NCI-H69 (cell line): ENCODE data around the gene MYO10.

Experiments used
- DNase-seq: peaks from one replicate; lab custom pipeline; 2025; lab: John Stamatoyannopoulos, UW

Gene MYO10

DNA sequence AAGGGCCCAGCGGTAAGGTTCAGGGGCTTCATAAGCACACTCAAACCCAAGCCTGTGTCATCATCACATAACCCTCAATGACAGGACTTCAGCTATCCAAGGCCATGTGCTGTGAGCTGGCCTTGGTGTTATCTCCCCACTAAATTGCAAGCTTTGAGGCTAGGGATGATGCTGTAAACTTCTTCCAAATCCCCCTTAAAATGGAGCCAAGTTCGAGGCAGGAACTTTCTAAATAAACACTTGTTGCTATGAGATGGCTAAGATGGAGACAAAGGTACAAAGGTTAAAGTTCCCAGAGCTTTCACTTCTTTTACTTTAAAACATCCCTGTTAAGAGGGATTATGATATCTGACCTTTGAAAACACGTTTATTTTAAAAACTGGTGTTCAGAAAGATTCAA, 123.6 kb downstream of the MYO10 start:
- no peak for DNase-seq

DNA sequence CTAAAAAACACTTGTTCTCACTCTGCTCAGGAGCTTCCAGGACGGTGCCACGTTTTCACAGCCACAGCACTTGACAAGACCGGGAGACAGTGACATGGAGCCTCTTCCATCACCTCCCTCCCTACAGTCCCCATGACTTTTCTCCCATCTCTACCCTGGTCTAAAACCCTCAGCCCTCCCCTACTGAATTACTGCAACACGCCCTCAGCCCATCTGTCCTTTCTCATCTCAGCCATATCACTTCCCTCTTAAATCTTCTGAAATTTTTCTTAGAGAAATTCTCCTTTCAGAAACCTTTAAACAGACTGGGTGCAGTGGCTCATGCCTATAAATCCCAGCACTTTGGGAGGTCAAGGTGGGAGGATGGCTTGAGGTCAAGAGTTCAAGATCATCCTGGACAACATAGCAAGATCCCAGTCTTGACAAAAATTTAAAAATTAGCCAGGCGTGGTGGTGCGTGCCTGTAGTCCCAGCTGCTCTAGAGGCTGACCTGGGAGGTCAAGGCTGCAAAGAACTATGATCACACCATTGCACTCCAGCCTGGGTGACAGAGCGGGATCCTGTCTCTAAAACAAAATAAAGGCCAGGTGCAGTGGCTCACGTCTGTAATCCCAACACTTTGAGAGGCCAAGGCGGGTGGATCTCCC, 125.8 kb downstream of the MYO10 start:
- no peak for DNase-seq

DNA sequence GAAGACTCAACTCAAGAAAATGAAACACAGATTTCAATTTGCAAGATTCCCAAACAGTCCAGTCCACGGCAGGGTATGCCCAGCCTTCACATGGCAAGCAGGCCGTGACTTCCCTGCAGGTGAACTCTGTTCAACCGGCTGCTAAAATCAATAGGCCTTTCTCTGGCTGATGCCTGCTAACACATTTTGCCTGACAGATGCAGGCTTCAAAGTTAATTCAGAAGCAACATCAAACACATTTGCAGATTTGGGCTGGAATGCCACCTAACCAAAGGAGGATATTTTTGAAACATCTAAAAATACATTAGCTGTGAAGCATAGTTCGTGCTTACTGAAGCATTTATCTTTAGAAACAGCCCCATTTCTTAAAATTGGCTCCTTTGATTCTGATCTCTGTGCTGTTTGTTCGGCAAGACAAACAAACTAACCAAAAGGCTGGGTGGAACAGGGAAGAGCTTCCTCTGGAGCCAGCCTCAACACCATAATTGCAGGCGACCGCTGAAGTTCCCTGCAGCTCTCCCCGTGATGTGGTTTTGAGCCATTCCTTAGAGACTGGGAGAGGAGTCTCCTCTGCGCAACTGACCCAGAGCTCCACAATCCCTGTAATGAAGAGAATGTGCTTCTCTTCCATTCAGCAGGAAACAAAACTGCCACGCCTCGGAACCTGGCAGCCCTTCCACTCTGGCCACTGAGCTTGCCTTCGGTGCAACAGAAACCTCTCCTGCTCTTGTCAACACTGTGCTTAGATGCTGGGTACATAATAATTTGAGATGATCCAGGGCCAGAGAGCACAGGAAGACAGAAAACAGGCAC, 126.5 kb downstream of the MYO10 start:
- DNase-seq = peak; percentile 68

DNA sequence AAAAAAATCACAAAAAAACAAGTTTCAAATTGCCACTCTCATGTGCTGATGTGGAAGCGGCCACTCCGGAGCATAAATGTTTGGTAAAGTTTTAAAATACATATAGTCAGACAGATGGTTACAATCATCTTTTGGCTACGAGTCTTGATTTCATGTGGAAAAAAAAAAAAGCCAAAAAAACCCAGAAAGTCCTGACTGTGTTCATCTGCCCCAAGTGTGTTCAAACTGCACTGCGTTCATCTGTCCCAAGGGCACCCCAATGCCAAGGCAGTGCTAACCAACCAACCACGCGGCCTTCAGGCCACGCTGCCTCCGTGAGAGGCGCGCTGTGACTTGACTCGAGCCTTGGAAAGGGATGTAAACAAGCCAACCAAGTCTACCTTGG, 127.1 kb downstream of the MYO10 start:
- no peak for DNase-seq

DNA sequence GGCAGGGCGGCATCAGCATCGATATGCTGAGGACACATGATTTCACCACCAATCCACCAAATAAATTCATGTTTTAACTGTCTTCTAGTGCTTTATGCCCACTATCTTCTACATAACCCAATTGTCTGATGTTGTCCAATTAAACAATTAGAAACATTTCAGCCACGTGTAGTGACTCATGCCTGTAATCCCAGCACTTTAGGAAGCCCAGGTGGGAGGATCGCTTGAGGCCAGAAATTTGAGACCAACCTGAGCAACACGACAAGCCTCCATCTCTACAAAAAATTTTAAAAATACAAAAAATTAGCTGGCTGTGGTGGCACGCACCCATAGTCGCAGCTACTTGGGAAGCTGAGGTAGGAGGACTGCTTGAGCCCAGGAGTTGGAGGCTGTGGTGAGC, 128.1 kb downstream of the MYO10 start:
- no peak for DNase-seq

DNA sequence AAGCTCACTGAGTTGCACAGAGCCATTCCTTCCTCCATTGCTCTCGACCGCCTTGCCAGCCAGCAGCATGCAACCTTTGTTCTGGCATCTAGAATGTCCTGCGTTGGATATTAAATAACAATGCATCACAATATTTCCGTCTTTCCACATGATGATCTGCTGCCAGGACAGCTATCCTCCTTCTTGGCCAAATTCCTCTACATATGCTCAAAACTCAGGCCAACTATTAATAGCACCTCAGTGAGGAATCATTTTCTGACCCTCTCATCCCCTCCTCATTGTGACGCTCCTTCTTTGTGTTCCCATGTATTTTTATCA, 128.6 kb downstream of the MYO10 start:
- DNase-seq = no peak

DNA sequence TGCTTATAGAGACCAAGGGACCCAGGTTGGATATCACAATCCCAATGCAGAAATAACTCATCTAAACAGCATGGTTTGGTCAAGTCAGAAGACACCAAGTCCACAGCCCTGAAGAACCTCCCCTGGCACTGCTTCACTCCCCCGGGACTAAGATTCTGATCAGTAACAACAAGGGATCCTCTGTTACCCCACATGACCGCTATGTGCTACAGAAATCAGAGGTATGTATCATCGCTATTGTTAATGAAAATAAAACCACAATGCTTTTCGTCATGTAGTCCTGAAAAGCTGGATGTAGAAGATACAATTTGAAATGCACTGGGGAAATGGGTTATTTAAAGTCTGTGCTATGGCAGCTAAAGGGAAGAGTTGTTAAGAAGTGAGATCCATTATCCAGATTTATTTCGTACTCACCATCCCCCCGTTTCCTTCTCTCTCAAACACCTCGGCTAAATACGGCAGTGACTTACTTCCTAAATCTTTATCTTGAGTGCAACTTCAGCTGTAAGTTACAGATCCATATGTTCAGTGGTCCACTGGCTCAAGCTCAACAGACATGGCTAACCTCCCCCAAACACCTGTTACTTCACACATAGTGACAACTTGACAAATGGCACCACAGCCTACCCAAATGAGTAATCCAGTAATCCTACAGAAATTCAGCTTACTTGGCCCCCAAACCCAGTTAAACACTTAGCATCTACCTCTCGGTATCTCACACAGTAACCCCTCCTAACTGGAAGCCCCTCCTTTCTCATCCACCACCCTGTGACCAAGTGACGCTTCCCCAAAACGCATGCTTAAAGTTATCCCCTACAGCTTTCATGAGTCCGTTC, 129.2 kb downstream of the MYO10 start:
- DNase-seq = no peak

DNA sequence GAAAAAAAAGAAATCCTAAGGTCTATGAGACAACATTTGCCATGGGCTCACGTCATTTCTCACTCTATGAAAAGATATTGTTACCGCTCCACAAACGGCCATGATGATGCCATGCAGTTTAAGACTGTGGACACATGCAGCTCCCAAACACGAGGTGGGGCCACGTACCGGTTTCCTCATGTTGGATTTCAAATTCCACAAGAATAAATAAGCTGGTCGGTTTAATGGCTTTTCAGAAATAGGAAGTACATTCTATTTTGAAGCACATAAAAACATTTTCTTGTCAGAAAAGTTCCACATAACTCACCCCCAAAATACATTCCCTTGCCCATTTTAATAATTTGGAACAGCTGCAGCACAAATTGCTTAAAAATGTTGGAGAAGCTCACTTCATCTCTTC, 130.6 kb downstream of the MYO10 start:
- no peak for DNase-seq

DNA sequence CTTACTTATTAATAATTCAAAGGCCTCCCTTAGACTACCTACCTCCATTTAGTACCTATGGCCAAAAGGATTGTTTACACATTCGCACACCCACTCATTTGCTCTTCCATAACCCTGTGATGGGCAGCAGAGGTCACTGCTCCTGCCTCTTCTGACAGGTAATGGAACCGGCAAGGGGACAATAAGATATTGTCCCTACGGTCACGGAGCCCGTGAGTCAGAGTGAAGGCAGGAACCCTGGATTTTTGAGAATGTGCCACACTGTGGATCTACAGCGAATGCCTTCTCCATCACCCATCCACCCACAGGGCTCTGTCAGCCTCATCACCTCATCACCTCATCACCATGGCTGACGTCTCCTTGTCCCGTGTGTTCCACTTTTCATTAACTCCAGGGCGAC, 132.3 kb downstream of the MYO10 start:
- DNase-seq = no peak

DNA sequence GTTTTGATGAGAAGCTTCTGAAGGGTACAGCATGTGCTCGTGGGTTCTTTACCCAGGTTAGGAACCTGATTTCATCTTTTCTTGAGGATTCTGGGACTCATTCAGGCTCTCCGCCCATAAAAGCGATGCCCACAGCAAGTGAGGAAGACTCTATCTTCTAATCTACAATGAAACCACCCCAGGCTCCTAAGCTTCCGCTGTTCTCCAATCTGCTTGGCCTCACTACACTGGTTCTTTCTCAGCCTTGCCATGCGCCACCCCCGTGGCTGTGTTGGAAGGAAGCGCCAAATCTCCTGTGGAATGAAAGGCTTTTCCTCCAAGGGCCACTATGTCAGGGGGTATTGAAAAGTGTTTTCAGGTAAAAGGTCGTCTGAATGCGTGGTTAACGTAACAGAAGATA, 135.6 kb downstream of the MYO10 start:
- DNase-seq = no peak

DNA sequence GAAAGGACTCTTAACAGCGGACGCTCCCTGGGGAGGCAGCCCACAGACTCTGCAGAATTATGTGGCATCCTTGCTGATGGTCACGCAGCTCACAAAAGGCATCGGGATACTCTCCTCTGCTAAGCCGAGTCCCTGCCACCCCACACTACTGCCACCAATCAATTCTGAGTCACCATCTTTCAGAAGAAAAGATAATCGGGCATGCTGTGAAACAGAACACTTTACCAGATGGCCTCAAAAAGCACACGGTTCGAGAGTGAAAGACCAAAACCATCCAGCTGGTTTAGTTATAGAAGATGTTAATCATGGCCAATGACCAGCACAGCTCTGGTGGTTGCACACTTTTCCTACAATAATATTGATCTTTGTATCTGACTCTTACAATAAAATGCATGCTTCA, 136.3 kb downstream of the MYO10 start:
- peak; percentile 18 for DNase-seq

DNA sequence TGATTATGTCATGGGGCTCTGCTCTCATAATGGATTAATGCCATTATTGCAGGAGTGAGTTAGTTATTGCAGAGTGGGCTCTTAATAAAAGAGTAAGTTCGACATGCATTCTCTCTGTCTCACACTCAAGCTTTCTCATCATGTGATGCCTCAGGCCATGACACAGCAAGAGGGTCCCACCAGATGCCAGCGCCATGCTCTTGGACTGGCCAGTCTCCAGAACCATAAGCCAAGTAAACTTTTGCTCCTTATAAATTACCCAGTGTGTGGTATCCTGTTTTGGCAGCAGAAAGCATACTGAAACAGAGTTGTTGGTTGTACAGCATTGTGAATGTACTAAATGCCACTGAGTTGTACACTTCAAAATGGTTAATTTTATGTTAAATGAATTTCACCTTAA, 138.1 kb downstream of the MYO10 start:
- DNase-seq = no peak

DNA sequence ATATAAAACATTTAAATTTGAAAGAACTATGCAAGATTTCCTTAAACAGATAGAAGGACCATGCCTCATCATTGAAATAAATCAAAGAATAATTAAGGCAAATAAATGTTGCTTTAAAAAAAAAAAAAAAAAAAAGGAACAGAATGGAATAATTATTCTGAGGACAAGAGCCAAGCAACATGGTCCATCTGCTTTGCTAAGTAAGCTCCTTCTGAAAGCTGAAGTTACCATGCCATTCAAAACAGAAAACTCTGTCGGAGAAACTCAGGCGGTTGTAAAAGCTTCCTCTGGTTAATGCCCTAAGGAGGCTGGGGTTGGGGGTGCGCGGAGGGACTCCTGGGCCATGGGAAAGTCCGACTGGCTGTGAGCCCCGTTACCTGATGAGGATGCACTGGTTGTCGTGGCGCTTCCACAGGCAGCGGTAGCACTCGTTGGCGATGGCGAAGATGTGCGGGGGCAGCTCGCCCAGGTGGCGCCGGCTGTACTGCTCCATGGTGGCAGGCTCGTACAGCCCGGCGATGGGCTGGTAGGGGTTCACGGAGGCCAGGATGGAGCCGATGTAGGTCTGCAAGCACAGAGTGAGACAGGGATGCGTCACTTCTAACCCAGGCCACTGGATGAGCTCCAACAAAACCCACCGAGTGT, 141.7 kb downstream of the MYO10 start:
- DNase-seq = no peak

DNA sequence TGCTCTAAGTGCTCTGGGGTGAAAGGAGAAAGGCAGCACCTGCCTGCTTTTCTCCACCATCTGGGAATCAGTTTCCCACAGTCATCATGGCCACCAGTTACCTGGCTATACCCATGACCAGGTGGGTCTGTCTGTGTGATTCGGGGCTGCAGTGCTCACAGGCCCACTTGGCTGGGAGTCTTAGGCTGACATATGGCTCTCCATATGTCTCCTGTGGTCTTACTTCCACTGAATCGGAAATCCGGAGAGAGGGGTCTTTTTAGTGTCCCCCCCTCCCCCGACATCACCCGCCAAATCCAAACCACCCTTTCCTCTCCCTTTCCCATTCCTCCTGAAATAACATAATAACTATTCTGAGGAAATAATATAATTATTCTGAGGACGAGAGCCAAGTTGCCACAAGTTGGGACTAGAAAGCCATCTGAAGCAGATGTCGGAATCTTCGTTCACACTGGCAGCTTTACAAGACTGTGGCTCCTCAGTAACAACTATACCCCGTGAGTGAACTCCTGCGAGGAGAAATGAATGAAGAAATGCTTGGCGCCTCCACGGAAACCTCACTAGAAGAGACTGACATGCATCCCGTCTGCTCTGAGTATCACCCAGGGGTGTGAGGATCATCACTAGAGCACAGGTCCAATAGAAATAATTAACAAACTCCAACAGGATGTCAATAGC, 143.4 kb downstream of the MYO10 start:
- peak; percentile 56 for DNase-seq

DNA sequence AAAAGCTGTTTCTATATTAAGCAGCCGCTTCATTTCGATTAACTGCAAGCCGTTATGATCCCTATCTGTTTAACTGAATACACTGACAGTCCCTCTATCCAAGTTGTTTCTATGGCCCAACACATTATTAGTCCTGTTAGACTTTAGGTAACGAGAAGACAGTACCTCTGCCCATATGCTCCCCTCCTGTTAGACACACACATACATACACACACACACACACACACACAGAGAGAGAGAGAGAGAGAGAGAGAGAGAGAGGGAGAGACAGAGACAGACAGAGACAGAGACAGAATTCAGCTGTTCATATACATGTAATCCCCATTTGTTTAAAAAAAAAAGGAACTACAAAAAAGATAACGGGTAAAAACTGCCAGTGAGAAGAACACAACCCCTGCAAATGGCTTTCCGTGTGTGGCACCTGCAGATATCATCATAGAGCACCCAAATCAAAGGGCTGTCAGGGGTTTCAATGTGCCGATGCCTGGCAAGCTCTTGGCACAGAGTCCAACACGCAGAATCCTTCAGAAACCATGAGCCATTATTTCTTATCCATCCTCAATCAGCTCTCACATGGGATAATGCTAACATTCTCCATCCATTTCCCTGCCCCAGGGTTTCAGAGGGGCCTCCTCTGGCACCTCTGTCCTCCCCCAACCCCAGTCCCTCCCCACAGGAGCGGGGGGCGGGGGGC, 144.0 kb downstream of the MYO10 start:
- no peak for DNase-seq

DNA sequence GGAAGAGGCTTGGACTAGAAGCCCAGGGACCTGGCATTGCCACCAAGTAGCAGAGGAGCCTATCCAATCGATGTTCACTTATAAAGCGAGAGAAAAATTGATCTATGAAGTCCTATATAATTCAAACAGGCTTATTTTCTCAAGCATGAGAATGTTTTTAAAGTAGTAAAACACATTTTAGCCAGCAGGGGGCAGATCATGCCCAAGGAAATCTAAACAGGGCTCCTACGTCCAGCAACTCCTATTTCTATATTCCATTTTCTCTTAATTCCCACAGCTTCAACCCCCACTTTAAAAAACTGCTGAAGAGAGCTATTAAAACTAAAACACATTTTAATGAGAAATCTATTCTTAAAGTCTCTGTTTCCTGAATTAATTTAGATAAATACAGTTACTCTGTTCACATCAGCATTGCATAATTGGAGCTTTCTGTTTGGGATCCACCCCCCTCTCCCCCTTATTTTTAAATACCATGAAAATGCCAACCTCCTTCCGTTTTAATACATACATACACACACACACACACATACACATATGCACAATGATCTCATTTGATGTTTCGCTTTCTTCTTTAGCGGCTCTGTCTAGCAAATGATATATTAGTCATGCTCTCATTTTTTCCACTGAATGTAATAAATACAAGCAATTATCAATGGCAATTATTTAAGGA, 144.9 kb downstream of the MYO10 start:
- DNase-seq = peak; percentile 65

DNA sequence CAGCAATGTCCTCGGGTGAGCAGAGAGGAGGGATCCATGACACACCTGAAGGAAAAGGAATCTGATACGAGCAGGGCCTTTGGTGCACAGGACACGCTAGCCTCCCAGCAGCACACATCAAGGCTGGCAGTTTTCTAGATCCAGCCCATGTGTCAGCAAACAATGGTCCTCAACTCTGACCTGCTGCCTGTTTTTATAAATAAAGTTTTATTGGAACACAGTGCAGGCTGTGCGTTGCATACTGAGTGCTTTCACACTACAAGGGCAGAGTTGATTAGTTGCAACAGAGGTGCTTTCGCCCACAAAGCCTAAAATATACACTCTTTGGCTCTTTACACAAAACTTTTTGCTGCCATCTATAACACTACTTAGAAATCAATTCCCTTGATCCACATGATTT, 147.1 kb downstream of the MYO10 start:
- no peak for DNase-seq

DNA sequence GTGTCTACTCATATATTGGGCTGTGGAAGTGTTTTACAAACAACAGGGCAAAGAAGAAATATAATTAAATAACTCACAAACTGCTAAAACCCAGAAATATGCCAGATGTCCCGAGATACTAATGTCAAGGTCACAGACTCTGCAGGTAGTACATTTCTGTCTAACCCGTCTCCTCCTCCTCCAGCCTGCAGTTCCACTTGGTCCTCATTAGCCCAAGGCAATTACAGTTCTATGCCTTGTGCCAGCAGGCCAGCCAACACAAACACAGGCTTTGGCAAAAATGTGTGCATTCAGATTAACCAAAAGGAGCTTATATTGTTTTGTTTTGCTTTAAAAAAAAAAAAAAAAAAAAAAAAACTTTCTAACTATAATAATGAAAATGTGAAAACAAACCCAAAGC, 148.8 kb downstream of the MYO10 start:
- DNase-seq = peak; percentile 88

DNA sequence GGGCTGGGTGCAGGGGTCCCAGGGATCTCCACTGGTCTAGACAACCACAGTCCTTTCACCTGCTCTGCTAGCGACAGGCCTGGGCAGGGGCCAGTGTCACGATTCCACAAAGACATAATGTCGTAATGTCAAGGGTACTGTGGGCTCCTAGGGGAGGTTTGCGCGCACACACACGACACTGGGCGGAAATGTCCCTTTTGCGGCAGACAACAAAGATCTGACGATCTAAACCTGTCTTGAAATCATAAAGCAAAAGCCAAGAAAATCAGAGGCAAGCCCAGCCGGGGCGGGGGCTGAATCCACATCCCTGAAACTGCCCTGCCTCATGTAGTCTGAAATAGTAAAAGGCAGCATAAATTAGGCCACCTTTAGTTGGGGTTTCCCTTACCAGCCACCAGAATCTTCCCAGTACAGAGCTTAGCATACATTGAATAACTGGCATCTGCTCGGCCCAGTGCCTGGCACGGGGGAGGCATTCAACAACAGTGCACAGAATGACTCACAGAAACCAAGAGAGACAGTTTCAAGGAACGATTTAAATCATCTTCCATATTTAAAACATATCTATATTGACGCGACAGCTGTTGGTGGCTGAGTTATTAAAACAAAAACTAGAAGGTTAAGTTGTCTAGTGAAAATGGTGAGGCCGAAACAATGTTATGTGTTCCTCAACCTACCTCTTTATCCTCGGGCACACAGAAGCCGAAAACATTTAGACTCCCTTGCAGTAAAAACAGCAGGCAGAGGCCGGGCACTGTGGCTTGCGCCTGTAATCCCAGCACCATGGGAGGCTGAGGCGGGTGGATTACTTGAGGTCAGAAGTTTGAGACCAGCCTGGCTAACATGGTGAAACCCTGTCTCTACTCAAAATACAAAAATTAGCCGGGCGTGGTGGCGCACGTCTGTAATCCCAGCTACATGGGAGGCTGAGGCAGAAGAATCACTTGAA, 151.0 kb downstream of the MYO10 start:
- no peak for DNase-seq

DNA sequence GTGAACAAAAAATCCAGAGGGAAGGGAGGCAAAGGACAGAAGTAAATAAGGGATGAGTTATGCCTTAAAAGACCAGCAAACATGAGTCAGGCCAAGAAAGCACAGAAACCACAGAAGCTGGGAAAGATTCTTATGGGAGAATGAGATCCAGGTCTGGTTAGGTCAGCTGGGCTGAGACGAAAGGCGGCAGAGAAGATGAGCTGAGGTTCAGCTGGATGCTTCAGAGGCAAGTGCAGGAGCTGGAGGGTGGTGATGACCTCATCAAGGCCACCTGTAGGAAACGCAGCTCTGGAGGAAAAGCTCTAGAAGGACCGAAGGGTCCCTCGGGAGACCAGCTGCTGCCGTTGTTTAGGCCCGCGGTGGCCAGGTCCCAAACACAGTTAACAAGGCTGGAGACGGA, 152.0 kb downstream of the MYO10 start:
- no peak for DNase-seq
